HG03520 (cell line): ENCODE data around the gene DMWD.

ENCODE experiments used
- ATAC-seq: cut with Tn5 transposase; IDR thresholded peaks from one replicate; pipeline ENCODE4 v1.9.1; 2021; ENCODE audit warnings: mild to moderate bottlenecking, moderate library complexity; ENCODE audit not compliant: unreplicated experiment

Gene DMWD

GRCh38 chr19:45792470-45793177 is at the start of gene DMWD:
DMWD (minus strand) TSS chr19:45792845; CDS start chr19:45792756, 89 bp downstream.
- ATAC-seq, result peak; percentile 91

GRCh38 chr19:45842198-45842597 is 49.6 kb upstream of the DMWD start:
- no peak for ATAC-seq

- no peak for ATAC-seq
Measured at GRCh38 chr19:45834970-45835369, 42.3 kb upstream of the DMWD start.

- ATAC-seq, result no peak
Measured at GRCh38 chr19:45828945-45829344, 36.3 kb upstream of the DMWD start.

GRCh38 chr19:45828523-45828922 is 35.9 kb upstream of the DMWD start:
- no peak for ATAC-seq

- no peak for ATAC-seq
Measured at GRCh38 chr19:45827459-45828093, 34.9 kb upstream of the DMWD start.

GRCh38 chr19:45826934-45827333 is 34.3 kb upstream of the DMWD start:
- ATAC-seq, result no peak

GRCh38 chr19:45825917-45826893 is 33.6 kb upstream of the DMWD start:
- ATAC-seq, result no peak

GRCh38 chr19:45825263-45825605 is 32.6 kb upstream of the DMWD start:
- no peak for ATAC-seq

GRCh38 chr19:45824531-45825262 is 32.1 kb upstream of the DMWD start:
- ATAC-seq, result no peak

GRCh38 chr19:45824041-45824471 is 31.4 kb upstream of the DMWD start:
- ATAC-seq, result no peak

GRCh38 chr19:45823182-45823581 is 30.5 kb upstream of the DMWD start:
- ATAC-seq, result no peak

- ATAC-seq, result no peak
Measured at GRCh38 chr19:45822716-45823115, 30.1 kb upstream of the DMWD start.

- no peak for ATAC-seq
Measured at GRCh38 chr19:45821570-45821969, 28.9 kb upstream of the DMWD start.

- ATAC-seq, result no peak
Measured at GRCh38 chr19:45821103-45821521, 28.5 kb upstream of the DMWD start.

- ATAC-seq, result no peak
Measured at GRCh38 chr19:45820413-45821102, 27.9 kb upstream of the DMWD start.

- ATAC-seq, result no peak
Measured at GRCh38 chr19:45819769-45820168, 27.1 kb upstream of the DMWD start.

- no peak for ATAC-seq
Measured at GRCh38 chr19:45817725-45818301, 25.2 kb upstream of the DMWD start.

- peak; percentile 71 for ATAC-seq
Measured at GRCh38 chr19:45817010-45817724, 24.5 kb upstream of the DMWD start.
